Activated CD4-positive, alpha-beta T cell treated with anti-CD3 and anti-CD28 coated beads for 36 hours (primary cell): ENCODE measurements around the gene POU4F2. TPM values are rescaled to one million over a fixed set of nuclear protein-coding genes. Genes with fewer than 3 reads are reported as not detected.

ENCODE experiments used
- ATAC-seq: fragments of 200-7000 bp; cut with Tn5 transposase; one replicate; pipeline ENCODE4 v1.10.0; 2021; ENCODE audit warnings: mild to moderate bottlenecking, moderate library complexity
- CTCF ChIA-PET: fragments of 350-600 bp; sonication (Branson Sonifier 250); formaldehyde crosslinking; loops from one replicate; lab custom pipeline; 2021; ENCODE audit warnings: antibody characterized with exemption; lab: Charles Lee
- POLR2A ChIA-PET: fragments of 350-600 bp; sonication (Branson Sonifier 250); formaldehyde crosslinking; loops from one replicate; lab custom pipeline; 2021; ENCODE audit warnings: antibody characterized with exemption, inconsistent platforms; lab: Charles Lee
- DNase-seq: peaks from one replicate; pipeline ENCODE4 v3.0.0-alpha.2; 2020
- H3K27ac Mint-ChIP-seq: one replicate; pipeline ENCODE4 v1.8.0; 2021; ENCODE audit warnings: mixed read lengths
- H3K27me3 Mint-ChIP-seq: one replicate; pipeline ENCODE4 v1.8.0; 2021; ENCODE audit warnings: mixed read lengths
- H3K36me3 Mint-ChIP-seq: one replicate; pipeline ENCODE4 v1.8.0; 2021; ENCODE audit warnings: low read depth, mixed read lengths
- H3K4me1 Mint-ChIP-seq: one replicate; pipeline ENCODE4 v1.8.0; 2021; ENCODE audit warnings: mixed read lengths
- H3K4me3 Mint-ChIP-seq: one replicate; pipeline ENCODE4 v1.8.0; 2021; ENCODE audit warnings: mild to moderate bottlenecking, moderate library complexity, mixed read lengths
- H3K9me3 Mint-ChIP-seq: one replicate; pipeline ENCODE4 v1.8.0; 2021; ENCODE audit warnings: low read depth, mixed read lengths
- intact Hi-C, 2 experiments: fragments of 100-400 bp; cut with DNase I in 1 of 2; cut with micrococcal nuclease in 1 of 2; formaldehyde crosslinking; loops; one replicate each; pipeline versions ENCODE4 v1.14.2 to v1.15.1; 2022 to 2024; cut with DNase I, micrococcal nuclease
- total RNA-seq, 2 experiments: library from RNA; stranded (reverse); gene quantifications; one replicate each; pipeline ENCODE4 v1.2.3, GENCODE V29; 2021

Gene POU4F2
- total RNA-seq, 2 experiments from 2014 or later: not detected

DNA sequence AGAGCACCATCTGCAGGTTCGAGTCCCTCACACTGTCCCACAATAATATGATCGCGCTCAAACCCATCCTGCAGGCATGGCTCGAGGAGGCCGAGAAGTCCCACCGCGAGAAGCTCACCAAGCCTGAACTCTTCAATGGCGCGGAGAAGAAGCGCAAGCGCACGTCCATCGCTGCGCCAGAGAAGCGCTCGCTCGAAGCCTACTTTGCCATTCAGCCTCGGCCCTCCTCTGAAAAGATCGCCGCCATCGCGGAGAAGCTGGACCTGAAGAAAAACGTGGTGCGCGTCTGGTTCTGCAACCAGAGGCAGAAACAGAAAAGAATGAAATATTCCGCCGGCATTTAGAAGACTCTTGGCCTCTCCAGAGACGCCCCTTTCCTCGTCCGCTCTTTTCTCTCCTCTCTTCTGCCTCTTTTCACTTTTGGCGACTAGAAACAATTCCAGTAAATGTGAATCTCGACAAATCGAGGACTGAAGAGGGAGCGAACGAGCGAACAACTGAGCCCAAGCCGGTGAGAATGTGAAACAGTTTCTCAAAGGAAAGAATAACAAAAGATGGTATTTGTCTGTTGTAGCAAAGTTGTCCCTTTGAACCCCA is 1.9 kb downstream of the POU4F2 start:
- peaks cover 73% of the 10 kb centered on the region for H3K27me3 Mint-ChIP-seq
- H3K36me3 Mint-ChIP-seq: no peaks in the 10 kb centered on the region
- DNase-seq (no peak), ATAC-seq (no peak)
- H3K9me3 Mint-ChIP-seq: peaks cover 4% of the 10 kb centered on the region
- CTCF ChIA-PET: interaction anchor here (1.9 kb wide), 1 partner anchor 11 kb away, joined by 7 read pairs; no protein-coding TSS in a partner anchor
- intact Hi-C loops: no loop called here
- H3K4me3 Mint-ChIP-seq: no peak overlapping the region
- peaks cover 22% of the 10 kb centered on the region for H3K4me1 Mint-ChIP-seq
- POLR2A ChIA-PET: no interaction called here
- no peak overlapping the region for H3K27ac Mint-ChIP-seq

DNA sequence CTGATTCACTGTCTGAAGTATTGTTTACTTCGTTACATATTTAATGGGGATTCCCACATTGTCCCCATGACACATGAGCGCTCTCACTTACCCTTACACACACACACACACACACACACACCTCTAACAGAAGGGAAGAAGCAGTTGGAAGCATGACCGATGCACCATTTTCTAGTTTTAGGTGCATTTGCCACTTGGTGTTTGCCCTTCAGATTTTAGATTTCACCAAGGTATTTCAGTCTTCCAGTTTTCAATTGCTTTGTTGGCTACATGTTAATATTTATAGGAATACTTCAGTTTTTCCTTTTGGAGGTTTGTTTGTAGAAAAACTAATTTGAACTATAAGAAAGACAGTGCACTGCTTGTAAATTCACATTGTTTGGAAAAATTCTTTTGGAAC is 3.1 kb downstream of the POU4F2 start:
- POLR2A ChIA-PET: no interaction called here
- intact Hi-C loops: no loop called here
- Mint-ChIP-seq H3K4me1 (peaks cover 22% of the 10 kb centered on the region), H3K36me3 (no peaks in the 10 kb centered on the region), H3K9me3 (no peaks in the 10 kb centered on the region), H3K27ac (no peak overlapping the region), H3K4me3 (no peak overlapping the region), H3K27me3 (peaks cover 74% of the 10 kb centered on the region)
- no peak for ATAC-seq
- CTCF ChIA-PET: interaction anchor here (0.6 to 1.9 kb wide), 2 partner anchors 10 to 270 kb away, joined by 4 to 7 read pairs; no protein-coding TSS in a partner anchor
- no peak for DNase-seq

DNA sequence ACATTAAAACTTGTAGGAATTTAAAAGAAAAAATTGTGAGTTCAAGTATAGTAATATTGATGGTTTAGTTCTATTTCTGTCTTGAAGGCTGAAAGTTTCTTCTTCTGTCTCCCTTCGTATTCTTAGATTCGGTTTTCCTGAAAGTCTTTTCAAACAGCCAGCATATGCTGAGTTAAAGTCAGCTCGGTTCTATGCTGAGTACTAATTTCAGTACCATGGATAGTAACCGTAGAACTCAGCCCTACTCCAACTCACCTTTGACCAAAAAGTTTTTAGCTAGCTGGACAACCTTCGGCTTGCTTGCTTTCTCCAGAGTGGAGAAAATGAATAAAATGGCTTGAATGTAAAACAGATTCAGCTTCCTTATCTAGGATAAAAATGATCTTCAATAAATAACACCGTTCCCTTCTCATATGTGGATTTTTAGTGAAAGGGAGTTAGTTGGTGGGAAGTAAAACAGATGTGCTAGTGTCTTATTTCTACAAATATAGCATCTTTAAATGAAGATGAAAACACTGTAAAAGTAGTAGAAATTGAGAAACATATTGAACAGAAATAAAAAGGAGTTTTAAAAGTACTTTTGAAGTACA is 5.2 kb downstream of the POU4F2 start:
- intact Hi-C loops: loop anchor here in 1 of 2 experiments (1.0 kb wide), 1 partner anchor 8 kb away; no protein-coding TSS in a partner anchor
- POLR2A ChIA-PET: no interaction called here
- Mint-ChIP-seq H3K27ac (no peak overlapping the region), H3K4me3 (no peak overlapping the region), H3K27me3 (peaks cover 74% of the 10 kb centered on the region), H3K4me1 (peaks cover 13% of the 10 kb centered on the region), H3K9me3 (no peaks in the 10 kb centered on the region), H3K36me3 (no peaks in the 10 kb centered on the region)
- no peak for ATAC-seq
- CTCF ChIA-PET: interaction anchor here (0.6 kb wide), 1 partner anchor 12 kb away, joined by 3 read pairs; no protein-coding TSS in a partner anchor
- no peak for DNase-seq

DNA sequence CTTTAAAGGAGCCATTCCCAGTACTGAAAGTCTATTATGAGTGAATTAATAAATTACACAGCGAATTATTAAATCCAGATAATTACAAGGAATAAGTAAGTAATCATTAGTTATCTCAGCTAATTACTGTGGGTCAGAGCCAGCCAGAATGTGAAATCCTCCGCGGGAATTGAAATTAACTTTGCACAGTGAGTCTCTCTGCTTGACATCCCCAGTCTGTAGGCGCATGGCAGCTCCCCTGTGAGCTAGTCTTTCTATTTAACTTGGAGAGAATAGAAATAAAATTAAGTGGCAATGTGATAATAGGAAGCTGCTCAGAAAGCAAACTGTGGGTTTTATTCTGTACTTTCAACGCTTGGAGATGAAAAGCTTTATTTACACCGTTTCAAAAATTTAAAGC is 7.2 kb downstream of the POU4F2 start:
- no peak for ATAC-seq
- intact Hi-C loops: no loop called here
- H3K4me1 Mint-ChIP-seq: peaks cover 2% of the 10 kb centered on the region
- no peak for DNase-seq
- ChIA-PET CTCF (interaction anchor here (0.7 kb wide), 1 partner anchor 1847 kb away, joined by 3 read pairs; no protein-coding TSS in a partner anchor), POLR2A (no interaction called here)
- no peaks in the 10 kb centered on the region for H3K36me3 Mint-ChIP-seq
- H3K27ac Mint-ChIP-seq: no peak overlapping the region
- H3K27me3 Mint-ChIP-seq: peaks cover 74% of the 10 kb centered on the region
- H3K9me3 Mint-ChIP-seq: no peaks in the 10 kb centered on the region
- H3K4me3 Mint-ChIP-seq: no peak overlapping the region

DNA sequence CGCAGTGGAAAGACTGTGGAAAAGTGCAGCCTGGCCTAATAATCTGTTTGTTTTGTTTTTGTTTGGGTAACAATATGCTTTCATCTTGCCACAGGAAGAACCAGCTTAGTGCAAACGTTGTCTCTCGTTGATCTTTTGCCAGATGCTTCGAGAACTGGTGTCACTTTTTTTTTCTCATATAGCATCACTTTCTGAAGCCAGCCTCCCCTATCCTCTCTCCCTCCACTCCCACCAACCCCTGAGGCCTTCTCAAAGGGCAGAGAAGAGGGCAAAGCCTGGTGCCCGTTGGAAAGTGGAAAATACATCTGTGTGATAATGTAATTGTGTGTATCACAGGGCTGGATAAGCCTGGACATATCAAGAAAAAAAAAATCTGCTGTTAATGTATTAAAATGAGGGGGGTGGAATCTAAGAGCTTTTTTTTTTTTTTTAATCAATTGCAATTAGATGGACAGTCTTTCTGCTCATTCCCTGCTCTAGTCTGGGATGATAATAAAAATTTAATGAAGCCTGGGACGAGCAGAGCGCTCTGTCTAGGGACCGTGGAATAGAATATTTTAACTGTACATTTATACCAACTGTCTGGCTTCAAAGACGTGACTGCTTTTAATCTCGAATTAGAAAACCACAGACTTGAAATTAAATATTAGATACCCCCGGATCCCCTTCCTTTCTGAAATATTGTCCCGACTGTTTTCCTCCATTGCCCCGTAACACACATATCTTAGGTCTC is 8.1 kb downstream of the POU4F2 start:
- POLR2A ChIA-PET: no interaction called here
- CTCF ChIA-PET: interaction anchor here (0.7 kb wide), 1 partner anchor 1847 kb away, joined by 3 read pairs; no protein-coding TSS in a partner anchor

DNA sequence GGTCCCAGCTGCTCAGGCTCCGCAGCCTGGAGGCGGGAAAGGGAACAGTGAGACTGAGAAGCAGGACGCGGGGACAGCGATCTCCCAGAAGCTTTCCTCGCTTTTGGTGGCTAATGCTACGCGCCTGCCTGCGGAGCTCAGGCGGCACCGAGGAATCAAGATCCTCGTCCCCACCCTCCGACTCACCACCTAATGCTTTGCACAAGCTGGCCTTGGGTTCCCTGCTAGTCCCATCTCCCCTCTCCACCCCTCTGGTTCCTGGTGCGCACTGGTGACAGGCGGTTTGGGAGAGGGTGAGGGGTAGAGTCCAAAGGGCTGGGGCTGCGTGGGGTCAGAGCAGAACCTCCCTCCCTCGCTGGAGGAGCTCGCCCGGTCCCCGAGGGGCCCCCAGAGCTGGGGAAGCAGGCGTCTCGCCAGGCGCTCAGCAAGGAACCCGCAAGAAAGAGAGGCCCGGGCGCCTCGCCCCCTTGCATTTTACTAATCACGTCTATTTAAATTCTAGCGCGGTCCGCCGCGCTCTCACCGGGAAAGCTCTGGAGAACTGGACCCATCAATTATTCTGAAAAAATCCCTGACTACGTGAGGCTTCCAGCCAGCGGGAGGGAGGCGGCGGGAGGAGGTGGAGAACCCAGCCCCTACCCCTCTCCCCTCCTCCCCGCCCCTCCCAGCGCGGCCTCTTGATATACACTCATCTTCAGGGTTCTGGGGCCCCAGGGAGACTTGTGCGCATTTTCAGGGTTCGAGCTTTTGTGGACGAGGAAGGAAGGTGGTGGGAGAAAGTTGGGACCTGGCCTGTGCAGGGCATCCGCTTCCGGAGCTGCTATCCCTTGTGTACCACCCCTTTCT is 9.1 kb downstream of the POU4F2 start:
- DNase-seq (no peak), ATAC-seq (no peak)
- H3K27me3 Mint-ChIP-seq: peaks cover 75% of the 10 kb centered on the region
- H3K27ac Mint-ChIP-seq: no peak overlapping the region
- ChIA-PET POLR2A (no interaction called here), CTCF (interaction anchor here (0.5 to 0.8 kb wide), 3 partner anchors 40 to 302 kb away, joined by 3 read pairs; no protein-coding TSS in a partner anchor)
- H3K4me1 Mint-ChIP-seq: peaks cover 2% of the 10 kb centered on the region
- no peak overlapping the region for H3K4me3 Mint-ChIP-seq
- H3K36me3 Mint-ChIP-seq: no peaks in the 10 kb centered on the region
- H3K9me3 Mint-ChIP-seq: no peaks in the 10 kb centered on the region
- intact Hi-C loops: no loop called here

More for the DNA sequence above, 8.1 kb downstream of the POU4F2 start:
- peaks cover 2% of the 10 kb centered on the region for H3K4me1 Mint-ChIP-seq
- peaks cover 73% of the 10 kb centered on the region for H3K27me3 Mint-ChIP-seq
- intact Hi-C loops: no loop called here
- H3K36me3 Mint-ChIP-seq: no peaks in the 10 kb centered on the region
- no peak for ATAC-seq
- no peak overlapping the region for H3K27ac Mint-ChIP-seq
- no peaks in the 10 kb centered on the region for H3K9me3 Mint-ChIP-seq
- DNase-seq: no peak
- H3K4me3 Mint-ChIP-seq: no peak overlapping the region

DNA sequence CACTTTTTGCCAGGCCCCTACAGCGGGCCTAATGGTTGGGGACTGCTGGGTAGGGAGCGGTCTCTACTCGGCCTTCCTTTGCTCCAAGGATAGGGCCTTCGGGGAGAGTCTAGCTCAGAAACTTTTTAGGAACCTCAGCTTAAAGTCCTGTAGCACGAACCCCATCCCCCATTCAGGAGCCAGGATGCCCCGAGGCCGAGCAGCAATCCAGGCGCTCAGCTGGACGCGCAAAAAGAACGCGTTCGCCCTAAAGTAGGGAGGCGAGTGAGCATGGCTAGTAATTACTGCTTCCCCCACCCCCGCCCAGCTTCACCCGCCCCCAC is 9.7 kb downstream of the POU4F2 start:
- no peak for ATAC-seq
- ChIA-PET CTCF (interaction anchor here (0.5 to 0.8 kb wide), 2 partner anchors 106 to 302 kb away, joined by 3 read pairs; no protein-coding TSS in a partner anchor), POLR2A (no interaction called here)
- H3K4me3 Mint-ChIP-seq: no peak overlapping the region
- no peak for DNase-seq
- intact Hi-C loops: no loop called here
- peaks cover 78% of the 10 kb centered on the region for H3K27me3 Mint-ChIP-seq
- no peak overlapping the region for H3K27ac Mint-ChIP-seq
- no peaks in the 10 kb centered on the region for H3K9me3 Mint-ChIP-seq
- H3K4me1 Mint-ChIP-seq: peaks cover 2% of the 10 kb centered on the region
- no peaks in the 10 kb centered on the region for H3K36me3 Mint-ChIP-seq

DNA sequence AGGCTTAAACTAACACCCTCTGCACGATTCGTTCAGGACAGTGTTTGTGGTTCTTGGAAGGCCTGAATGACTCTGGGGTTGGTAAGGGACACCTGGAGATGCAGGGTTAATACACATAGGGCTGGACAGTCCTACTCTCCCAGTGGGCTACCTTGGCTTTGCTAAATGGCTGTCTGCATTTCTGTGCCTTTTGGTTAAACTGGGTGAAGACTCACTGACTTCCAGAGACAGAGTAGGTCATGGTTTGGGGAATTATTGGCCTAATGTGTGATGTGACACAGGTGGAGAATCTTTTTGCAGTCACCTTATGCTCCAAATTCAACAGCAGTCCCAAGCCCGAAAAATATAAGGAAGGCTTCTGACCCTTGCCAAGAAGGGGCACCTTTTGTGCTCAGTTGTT is 10.5 kb downstream of the POU4F2 start:
- no peaks in the 10 kb centered on the region for H3K9me3 Mint-ChIP-seq
- ATAC-seq: no peak
- no peak overlapping the region for H3K4me3 Mint-ChIP-seq
- no peak overlapping the region for H3K27ac Mint-ChIP-seq
- no peak for DNase-seq
- H3K27me3 Mint-ChIP-seq: peaks cover 77% of the 10 kb centered on the region
- intact Hi-C loops: no loop called here
- CTCF ChIA-PET: no interaction called here
- no peaks in the 10 kb centered on the region for H3K36me3 Mint-ChIP-seq
- peaks cover 3% of the 10 kb centered on the region for H3K4me1 Mint-ChIP-seq
- POLR2A ChIA-PET: no interaction called here

DNA sequence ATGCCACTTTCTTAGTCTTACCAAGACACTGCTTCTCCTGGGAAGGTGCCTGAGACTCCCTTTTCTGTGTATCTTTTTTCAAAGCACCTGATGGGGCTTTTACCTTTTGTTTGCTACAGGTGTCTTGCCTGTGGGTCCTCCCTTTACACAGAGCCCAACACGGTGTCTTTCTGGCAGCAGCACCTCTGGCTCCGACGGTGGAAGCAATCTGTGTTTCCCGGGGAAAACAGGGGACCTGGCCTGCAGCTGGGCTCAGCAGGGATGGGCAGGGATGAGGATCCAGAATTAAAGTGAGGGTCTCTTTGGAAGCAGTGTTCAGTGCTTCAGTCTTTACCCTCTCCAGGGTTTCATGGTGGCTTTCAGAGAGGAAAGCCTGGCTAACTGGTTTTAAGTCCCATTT is 11.3 kb downstream of the POU4F2 start:
- Mint-ChIP-seq H3K27me3 (peaks cover 74% of the 10 kb centered on the region), H3K27ac (no peak overlapping the region), H3K4me1 (peaks cover 8% of the 10 kb centered on the region), H3K36me3 (no peaks in the 10 kb centered on the region), H3K4me3 (no peak overlapping the region), H3K9me3 (no peaks in the 10 kb centered on the region)
- intact Hi-C loops: no loop called here
- ATAC-seq: no peak
- DNase-seq: no peak
- POLR2A ChIA-PET: no interaction called here
- CTCF ChIA-PET: no interaction called here

DNA sequence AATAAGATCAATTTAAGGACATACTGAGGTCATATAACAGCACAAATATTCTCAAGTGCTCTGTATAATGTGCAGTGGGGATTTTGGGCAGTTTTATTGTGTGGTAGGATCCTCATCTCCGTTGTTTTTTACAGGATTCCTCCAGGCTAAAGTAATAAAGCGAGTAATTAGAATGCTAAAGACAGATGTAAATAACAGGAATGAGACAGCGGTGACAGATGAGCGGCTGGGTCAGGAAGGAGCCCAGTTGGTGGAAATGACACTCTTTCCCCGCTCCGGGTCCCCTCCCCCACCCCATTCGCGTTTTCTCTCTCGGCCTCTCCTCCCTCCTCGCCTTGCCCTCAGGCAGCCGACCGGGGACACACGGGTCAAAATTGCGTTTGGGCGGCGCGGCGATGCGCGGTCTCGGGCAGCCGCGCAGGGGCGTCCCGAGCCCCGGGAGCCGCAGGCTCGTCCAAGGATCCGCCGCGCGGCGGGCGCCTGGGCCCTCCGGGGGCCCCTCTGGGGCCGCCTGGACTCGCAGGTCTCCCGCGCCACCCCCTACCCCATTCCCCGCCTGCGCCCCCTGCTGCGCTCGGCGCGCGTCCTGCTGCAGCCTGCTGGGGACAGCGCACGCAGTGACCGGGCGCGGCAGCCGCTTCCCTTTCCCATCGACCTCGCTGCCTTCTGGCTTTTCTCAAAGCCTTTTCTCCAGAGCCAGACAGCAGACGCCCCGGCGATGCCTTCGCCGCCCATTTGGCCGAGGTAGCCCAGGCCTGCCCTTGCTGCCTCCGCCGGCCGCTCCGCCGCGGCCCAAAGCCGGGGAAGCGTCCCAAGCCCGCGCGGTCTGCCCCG is 16.2 kb downstream of the POU4F2 start:
- Mint-ChIP-seq H3K27me3 (peaks cover 62% of the 10 kb centered on the region), H3K9me3 (no peaks in the 10 kb centered on the region), H3K4me1 (peaks cover 11% of the 10 kb centered on the region), H3K27ac (no peak overlapping the region), H3K4me3 (peak overlapping the region; percentile 20), H3K36me3 (no peaks in the 10 kb centered on the region)
- intact Hi-C loops: loop anchor here in 1 of 2 experiments (2.0 kb wide), 1 partner anchor 18 kb away; no protein-coding TSS in a partner anchor
- DNase-seq (peak; percentile 30), ATAC-seq (peak; percentile 30)
- ChIA-PET CTCF (no interaction called here), POLR2A (no interaction called here)
